Nephron (organoid): ENCODE measurements around the gene DIPK1B.
A peak's percentile ranks its signal among the peaks of the same experiment; 100 is the strongest.

Experiments
- H3K27ac Mint-ChIP-seq, 3 experiments: 2 replicates each; pipeline ENCODE4 v1.8.0; 2020; ENCODE audit warnings: mixed read lengths in 3 of 3, mild to moderate bottlenecking in 2 of 3, moderate library complexity in 1 of 3
- H3K27me3 Mint-ChIP-seq: 2 replicates; pipeline ENCODE4 v1.8.0; 2021; ENCODE audit warnings: low read depth, mild to moderate bottlenecking, moderate library complexity, mixed read lengths
- H3K36me3 Mint-ChIP-seq: 2 replicates; pipeline ENCODE4 v1.8.0; 2020; ENCODE audit warnings: low read depth, mixed read lengths
- H3K4me1 Mint-ChIP-seq: 2 replicates; pipeline ENCODE4 v1.8.0; 2020; ENCODE audit warnings: mixed read lengths
- H3K4me3 Mint-ChIP-seq, 3 experiments: 2 replicates each; pipeline ENCODE4 v1.8.0; 2020; ENCODE audit warnings: mild to moderate bottlenecking in 3 of 3, mixed read lengths in 3 of 3, moderate library complexity in 2 of 3
- H3K9me3 Mint-ChIP-seq: 2 replicates; pipeline ENCODE4 v1.8.0; 2020; ENCODE audit warnings: mixed read lengths
- CTCF ChIP-seq, 3 experiments: fragments of 200-600 bp; sonication (generic); IDR thresholded peaks; one replicate each; pipeline ENCODE4 v1.5.0; 2021; ENCODE audit warnings: antibody characterized with exemption in 3 of 3; ENCODE audit not compliant: unreplicated experiment in 3 of 3

The DIPK1B gene

GRCh38 chr9:136729144-136729543 is 16.8 kb downstream of the DIPK1B start:
- H3K4me1 Mint-ChIP-seq = peaks cover 9% of the 10 kb centered on the region
- TF ChIP-seq CTCF (IDR thresholded peaks at IDR 0.05; ENCODE audit: unreplicated experiment in 3 of 3) = no peak
- peak overlapping the region; percentile 70 to 76 (median 74) for H3K4me3 Mint-ChIP-seq
- peaks cover 10% of the 10 kb centered on the region for H3K27me3 Mint-ChIP-seq
- H3K36me3 Mint-ChIP-seq = peaks cover 20% of the 10 kb centered on the region
- no peak overlapping the region for H3K27ac Mint-ChIP-seq
- H3K9me3 Mint-ChIP-seq = no peaks in the 10 kb centered on the region

GRCh38 chr9:136729926-136730325 is 17.6 kb downstream of the DIPK1B start:
- TF ChIP-seq CTCF (IDR thresholded peaks at IDR 0.05; ENCODE audit: unreplicated experiment in 3 of 3) = no peak
- Mint-ChIP-seq H3K36me3 (peaks cover 14% of the 10 kb centered on the region), H3K27ac (no peak overlapping the region), H3K4me1 (peaks cover 9% of the 10 kb centered on the region), H3K27me3 (peaks cover 10% of the 10 kb centered on the region), H3K9me3 (no peaks in the 10 kb centered on the region), H3K4me3 (peak overlapping the region; percentile 70 to 76 (median 74))

- H3K4me1 Mint-ChIP-seq = no peaks in the 10 kb centered on the region
- H3K36me3 Mint-ChIP-seq = no peaks in the 10 kb centered on the region
- peaks cover 5% of the 10 kb centered on the region for H3K27me3 Mint-ChIP-seq
- H3K4me3 Mint-ChIP-seq = peak overlapping the region in 1 of 3 experiments; percentile 2
- H3K9me3 Mint-ChIP-seq = no peaks in the 10 kb centered on the region
- no peak for TF ChIP-seq CTCF (IDR thresholded peaks at IDR 0.05; ENCODE audit: unreplicated experiment in 3 of 3)
- H3K27ac Mint-ChIP-seq = peak overlapping the region in 1 of 3 experiments; percentile 25
These were observed 20.2 kb downstream of the DIPK1B start for GRCh38 chr9:136732444-136733178.

GRCh38 chr9:136733611-136734010 is 21.2 kb downstream of the DIPK1B start:
- Mint-ChIP-seq H3K9me3 (no peaks in the 10 kb centered on the region), H3K4me1 (no peaks in the 10 kb centered on the region), H3K27me3 (peaks cover 11% of the 10 kb centered on the region), H3K27ac (no peak overlapping the region), H3K36me3 (no peaks in the 10 kb centered on the region), H3K4me3 (no peak overlapping the region)
- no peak for TF ChIP-seq CTCF (IDR thresholded peaks at IDR 0.05; ENCODE audit: unreplicated experiment in 3 of 3)

GRCh38 chr9:136734837-136735496 is 22.6 kb downstream of the DIPK1B start:
- Mint-ChIP-seq H3K9me3 (no peaks in the 10 kb centered on the region), H3K4me1 (no peaks in the 10 kb centered on the region), H3K36me3 (no peaks in the 10 kb centered on the region), H3K27ac (no peak overlapping the region), H3K27me3 (peaks cover 13% of the 10 kb centered on the region), H3K4me3 (no peak overlapping the region)
- no peak for TF ChIP-seq CTCF (IDR thresholded peaks at IDR 0.05; ENCODE audit: unreplicated experiment in 3 of 3)
